H1 (cell line): ENCODE results near the gene KIF4A. TPM values are rescaled to one million over a fixed set of nuclear protein-coding genes. Genes with fewer than 3 reads are reported as not detected.
"Not testable (repeated sequence)": the region's sequence is repeated elsewhere in the genome, so short reads cannot be mapped to it uniquely, and the experiment has no call there.

Experiments used
- CTCF ChIA-PET: fragments of 300-600 bp; sonication (Branson Sonifier 250); formaldehyde crosslinking; loops from one replicate; lab custom pipeline; 2021; ENCODE audit not compliant: partially characterized antibody; lab: Charles Lee
- POLR2A ChIA-PET: fragments of 300-600 bp; sonication (Branson Sonifier 250); formaldehyde crosslinking; loops from one replicate; lab custom pipeline; 2021; ENCODE audit warnings: inconsistent platforms; ENCODE audit not compliant: partially characterized antibody; lab: Charles Lee
- DNase-seq, 2 experiments: peaks; one replicate each; pipeline versions ENCODE4 v3.0.0 to v3.0.0-alpha.2; 2010 to 2022; ENCODE audit warnings: low spot score in 2 of 2, low read depth in 1 of 2, mixed read lengths in 1 of 2
- FAIRE-seq: peaks from 2 replicates; lab custom pipeline; 2011; peaks lifted over from hg19 to GRCh38; lab: Jason Lieb, UNC
- H2AFZ ChIP-seq: 2 replicates; pipeline ENCODE4 v1.8.1; 2012; ENCODE audit warnings: low read length, inconsistent platforms
- H2AK5ac ChIP-seq: 2 replicates; pipeline ENCODE4 v1.6.1; 2013; ENCODE audit warnings: low read depth, low read length
- H2BK120ac ChIP-seq: replicated peaks from 2 replicates; pipeline ENCODE3; 2013; ENCODE audit warnings: low read depth, low read length, inconsistent platforms
- H2BK12ac ChIP-seq: 2 replicates; pipeline ENCODE4 v1.6.1; 2013; ENCODE audit warnings: low read depth, low read length
- H2BK15ac ChIP-seq: 2 replicates; pipeline ENCODE4 v1.6.1; 2013; ENCODE audit warnings: low read length
- H2BK20ac ChIP-seq: 2 replicates; pipeline ENCODE4 v1.6.1; 2013; ENCODE audit warnings: low read length
- H2BK5ac ChIP-seq: 2 replicates; pipeline ENCODE4 v1.6.1; 2013; ENCODE audit warnings: low read depth, low read length
- H3K14ac ChIP-seq: 2 replicates; pipeline ENCODE4 v1.6.1; 2013; ENCODE audit warnings: inconsistent platforms; ENCODE audit not compliant: insufficient read length
- H3K18ac ChIP-seq: 2 replicates; pipeline ENCODE4 v1.6.1; 2013; ENCODE audit warnings: low read length; ENCODE audit errors: extremely low read depth
- H3K23ac ChIP-seq: 2 replicates; pipeline ENCODE4 v1.6.1; 2013; ENCODE audit warnings: inconsistent platforms; ENCODE audit not compliant: insufficient read length
- H3K23me2 ChIP-seq: 2 replicates; pipeline ENCODE4 v1.6.1; 2013; ENCODE audit warnings: low read depth, low read length
- H3K27ac ChIP-seq: 2 replicates; pipeline ENCODE4 v1.6.1; 2011; ENCODE audit warnings: low read depth, low read length, inconsistent platforms
- H3K27me3 ChIP-seq, 4 experiments: replicated peaks in 1 of 4; 1 replicate in 1 of 4; 2 replicates in 3 of 4; pipeline versions ENCODE4 v1.6.1 to v1.8.1; 2011 to 2013; ENCODE audit warnings: low read length in 3 of 4, mild to moderate bottlenecking in 3 of 4, inconsistent platforms in 2 of 4, mixed read lengths in 2 of 4, moderate library complexity in 1 of 4; ENCODE audit not compliant: control insufficient read depth in 3 of 4, insufficient read depth in 3 of 4; ENCODE audit errors: extremely low read depth in 1 of 4
- H3K36me3 ChIP-seq, 4 experiments: 2 replicates each; pipeline versions ENCODE4 v1.6.1 to v1.8.1; 2011 to 2013; ENCODE audit warnings: mild to moderate bottlenecking in 4 of 4, low read length in 3 of 4, moderate library complexity in 2 of 4, control low read depth in 1 of 4, inconsistent platforms in 1 of 4; ENCODE audit not compliant: insufficient read depth in 4 of 4, control insufficient read depth in 2 of 4
- H3K4ac ChIP-seq: replicated peaks from 2 replicates; pipeline ENCODE3; 2013; ENCODE audit warnings: low read length, low read depth, mixed read lengths, inconsistent platforms; ENCODE audit not compliant: insufficient read length
- H3K4me1 ChIP-seq, 4 experiments: replicated peaks in 1 of 4; 1 replicate in 1 of 4; 2 replicates in 3 of 4; pipeline versions ENCODE4 v1.6.1 to v1.8.1; 2011 to 2013; ENCODE audit warnings: low read length in 3 of 4, inconsistent platforms in 2 of 4, mixed read lengths in 1 of 4; ENCODE audit not compliant: insufficient read depth in 4 of 4, control insufficient read depth in 3 of 4
- H3K4me2 ChIP-seq, 2 experiments: 2 replicates each; pipeline versions ENCODE4 v1.6.1 to v1.8.1; 2011 to 2013; ENCODE audit warnings: low read depth in 2 of 2, low read length in 2 of 2, control low read depth in 1 of 2, inconsistent platforms in 1 of 2, mild to moderate bottlenecking in 1 of 2; ENCODE audit not compliant: insufficient read depth in 1 of 2
- H3K4me3 ChIP-seq, 4 experiments: fragments of 200-600, 300-600 bp in 1 of 4; sonication (generic), shearing (Covaris generic), sonication (Bioruptor Twin) in 1 of 4; 2 replicates each; pipeline versions ENCODE4 v1.5.1 to v1.8.1; 2011 to 2016; ENCODE audit warnings: low read length in 4 of 4, low read depth in 3 of 4, control low read depth in 2 of 4, inconsistent platforms in 2 of 4, mild to moderate bottlenecking in 2 of 4, mixed read lengths in 1 of 4, moderate library complexity in 1 of 4; ENCODE audit not compliant: insufficient read depth in 2 of 4; ENCODE audit errors: extremely low read depth in 1 of 4
- H3K56ac ChIP-seq: replicated peaks from 2 replicates; pipeline ENCODE3; 2013; ENCODE audit warnings: low read depth, mild to moderate bottlenecking, mixed read lengths, low read length, inconsistent platforms; ENCODE audit not compliant: insufficient read length
- H3K79me1 ChIP-seq: 2 replicates; pipeline ENCODE4 v1.6.1; 2013; ENCODE audit warnings: low read depth, low read length, control low read depth
- H3K79me2 ChIP-seq, 2 experiments: 2 replicates each; pipeline versions ENCODE4 v1.6.1 to v1.8.1; 2012 to 2013; ENCODE audit warnings: low read length in 2 of 2, mild to moderate bottlenecking in 2 of 2, inconsistent platforms in 1 of 2; ENCODE audit not compliant: insufficient read depth in 2 of 2, control insufficient read depth in 1 of 2
- H3K9ac ChIP-seq, 4 experiments: replicated peaks in 1 of 4; 1 replicate in 1 of 4; 2 replicates in 3 of 4; pipeline versions ENCODE4 v1.6.1 to v1.8.1; 2011 to 2013; ENCODE audit warnings: low read depth in 3 of 4, low read length in 3 of 4, control low read depth in 2 of 4, mild to moderate bottlenecking in 2 of 4, moderate library complexity in 2 of 4, inconsistent platforms in 1 of 4; ENCODE audit errors: extremely low read depth in 1 of 4
- H3K9me3 ChIP-seq, 2 experiments: 2 replicates each; pipeline versions ENCODE4 v1.6.1 to v1.8.1; 2012 to 2013; ENCODE audit warnings: mild to moderate bottlenecking in 2 of 2, moderate library complexity in 2 of 2, control low read depth in 1 of 2, inconsistent platforms in 1 of 2, low read depth in 1 of 2, low read length in 1 of 2, mixed read lengths in 1 of 2; ENCODE audit not compliant: insufficient read depth in 2 of 2
- H4K20me1 ChIP-seq, 2 experiments: replicated peaks in 1 of 2; 2 replicates each; pipeline versions ENCODE3 to v1.8.1; 2011 to 2013; ENCODE audit warnings: inconsistent platforms in 2 of 2, low read length in 2 of 2, mild to moderate bottlenecking in 1 of 2; ENCODE audit not compliant: insufficient read depth in 2 of 2, control insufficient read depth in 1 of 2
- H4K5ac ChIP-seq: 2 replicates; pipeline ENCODE4 v1.6.1; 2013; ENCODE audit warnings: low read length, low read depth, mixed read lengths, inconsistent platforms; ENCODE audit not compliant: insufficient read length
- H4K8ac ChIP-seq: 2 replicates; pipeline ENCODE4 v1.8.0; 2013; ENCODE audit warnings: mild to moderate bottlenecking, moderate library complexity, low read length, inconsistent platforms; ENCODE audit not compliant: insufficient read depth; ENCODE audit errors: extremely low read depth
- H4K91ac ChIP-seq: replicated peaks from 2 replicates; pipeline ENCODE3; 2013; ENCODE audit warnings: low read length, mixed read lengths, inconsistent platforms; ENCODE audit not compliant: insufficient read length
- WGBS, 2 experiments: shearing (Covaris generic) in 1 of 2; methylation state at CpG; one replicate each; pipeline versions ENCODE4 v1.1.6 to v1.1.7; 2013 to 2015; ENCODE audit warnings: low lambda C conversion rate in 2 of 2, mixed read lengths in 2 of 2, inconsistent platforms in 1 of 2, low coverage in 1 of 2, missing lambda C conversion rate in 1 of 2; ENCODE audit not compliant: insufficient replicate concordance in 2 of 2, insufficient coverage in 1 of 2, insufficient read length in 1 of 2; ENCODE audit errors: extremely low coverage in 1 of 2, missing lambda C conversion rate in 1 of 2; 5-methylcytosine and 5-hydroxymethylcytosine counted together
- polyA plus RNA-seq, 7 experiments: library from polyadenylated mRNA; depleted of rRNA in 3 of 7; stranded (reverse) in 5 of 7; unstranded in 2 of 7; fragments of >200 nt in 5 of 7; fragments of 200-250 nt in 2 of 7; gene quantifications; 1 replicate in 5 of 7; 2 replicates in 1 of 7; 4 replicates in 1 of 7; pipeline versions ENCODE4 v1.2.1 to v1.2.3, GENCODE V29; 2011 to 2013; ENCODE audit warnings: missing spikeins in 2 of 7, mixed read lengths in 2 of 7
- total RNA-seq: library from RNA; stranded (reverse); fragmentation: NEBNext Ultra II Directional; extraction: Animal tissue kit (Norgen Biotek cat#: 25700); gene quantifications from 2 replicates; pipeline ENCODE4 v1.2.1, GENCODE V29; 2021

KIF4A gene
- total and polyA plus RNA-seq, 2 of the 8 experiments (the other 6 are each of a cell fraction or from before 2014, with no cell fraction given): 10.9 to 35.7 TPM

GRCh38 chrX:70349367-70350125 is 59.6 kb downstream of the KIF4A start:
- H2AK5ac ChIP-seq, H3K4me1 ChIP-seq, H3K4me3 ChIP-seq, H4K91ac ChIP-seq, H2BK15ac ChIP-seq, H3K23me2 ChIP-seq, H2BK12ac ChIP-seq, H3K4me2 ChIP-seq, H2AFZ ChIP-seq, H3K4ac ChIP-seq, H4K5ac ChIP-seq, H3K14ac ChIP-seq, POLR2A ChIA-PET, H2BK20ac ChIP-seq, H4K20me1 ChIP-seq, H3K27ac ChIP-seq, H3K56ac ChIP-seq, H3K79me1 ChIP-seq, H3K18ac ChIP-seq, H3K23ac ChIP-seq, H4K8ac ChIP-seq, H2BK120ac ChIP-seq, DNase-seq, H3K27me3 ChIP-seq, H2BK5ac ChIP-seq, FAIRE-seq, H3K9ac ChIP-seq, H3K79me2 ChIP-seq, CTCF ChIA-PET: not testable (repeated sequence)
- peaks cover 4 to 20% of the 10 kb centered on the region in 2 experiments; a peak in 2 of 4 replicates for H3K9me3 ChIP-seq
- peaks cover 2 to 61% (median 24%) of the 10 kb centered on the region in 4 experiments; a peak in 6 of 8 replicates for H3K36me3 ChIP-seq
- no CpG with 5 or more reads among the region's 55 CpGs for WGBS, 2 experiments
